DMS79 treated with DMSO at 0.1 percent for 48 hours (cell line): ENCODE results near the gene FNIP2.

ENCODE experiments used
- DNase-seq: peaks from one replicate; lab custom pipeline; 2025; lab: John Stamatoyannopoulos, UW

FNIP2 gene

GRCh38 chr4:158837527-158838141 lies 68.8 kb downstream of the FNIP2 start:
- DNase-seq: no peak

- DNase-seq: no peak
These were observed 71.3 kb downstream of the FNIP2 start for GRCh38 chr4:158840131-158840530.

GRCh38 chr4:158841540-158841939 lies 72.7 kb downstream of the FNIP2 start:
- no peak for DNase-seq

- no peak for DNase-seq
These were observed 76.7 kb downstream of the FNIP2 start for GRCh38 chr4:158845311-158846041.

GRCh38 chr4:158847535-158847934 lies 78.7 kb downstream of the FNIP2 start:
- DNase-seq: no peak

GRCh38 chr4:158849681-158850080 lies 80.9 kb downstream of the FNIP2 start:
- DNase-seq: no peak

GRCh38 chr4:158850371-158850770 lies 81.5 kb downstream of the FNIP2 start:
- no peak for DNase-seq

GRCh38 chr4:158850800-158851644 lies 82.2 kb downstream of the FNIP2 start:
- DNase-seq: no peak

GRCh38 chr4:158854236-158854635 lies 85.4 kb downstream of the FNIP2 start:
- DNase-seq: no peak

- no peak for DNase-seq
These were observed 88.0 kb downstream of the FNIP2 start for GRCh38 chr4:158856852-158857251.

GRCh38 chr4:158857951-158858350 lies 89.1 kb downstream of the FNIP2 start:
- no peak for DNase-seq

- DNase-seq: no peak
These were observed 89.8 kb downstream of the FNIP2 start for GRCh38 chr4:158858410-158859199.

- DNase-seq: no peak
These were observed 90.8 kb downstream of the FNIP2 start for GRCh38 chr4:158859661-158860060.

- DNase-seq: no peak
These were observed 92.0 kb downstream of the FNIP2 start for GRCh38 chr4:158860856-158861255.

- no peak for DNase-seq
These were observed 92.5 kb downstream of the FNIP2 start for GRCh38 chr4:158861281-158861680.

GRCh38 chr4:158861766-158862165 lies 92.9 kb downstream of the FNIP2 start:
- no peak for DNase-seq

GRCh38 chr4:158863296-158863695 lies 94.5 kb downstream of the FNIP2 start:
- DNase-seq: no peak

- DNase-seq: no peak
These were observed 96.8 kb downstream of the FNIP2 start for GRCh38 chr4:158865520-158866177.

GRCh38 chr4:158869001-158869400 lies 100.2 kb downstream of the FNIP2 start:
- no peak for DNase-seq

GRCh38 chr4:158869761-158870160 lies 100.9 kb downstream of the FNIP2 start:
- DNase-seq: no peak

GRCh38 chr4:158870282-158870625 lies 101.4 kb downstream of the FNIP2 start:
- no peak for DNase-seq
